Immature natural killer cell (primary cell): ENCODE measurements around the gene PNLIPRP1. TPM values are rescaled to one million over a fixed set of nuclear protein-coding genes. Genes with fewer than 3 reads are reported as not detected.

ENCODE experiments used
- DNase-seq, 3 donors: peaks; one replicate each; pipeline ENCODE4 v3.0.0; 2022; ENCODE audit warnings: mixed read lengths in 1 of 3
- H3K27ac Mint-ChIP-seq, 6 donors: one replicate each; pipeline ENCODE4 v1.8.0; 2020; ENCODE audit warnings: mixed read lengths in 6 of 6, mild to moderate bottlenecking in 5 of 6, inconsistent platforms in 4 of 6, moderate library complexity in 3 of 6
- H3K27me3 Mint-ChIP-seq, 3 donors: one replicate each; pipeline ENCODE4 v1.8.0; 2020 to 2021; ENCODE audit warnings: low read depth in 3 of 3, mild to moderate bottlenecking in 3 of 3, mixed read lengths in 3 of 3, moderate library complexity in 3 of 3, inconsistent platforms in 1 of 3
- H3K36me3 Mint-ChIP-seq, 3 donors: one replicate each; pipeline ENCODE4 v1.8.0; 2020; ENCODE audit warnings: mixed read lengths in 3 of 3, inconsistent platforms in 2 of 3, mild to moderate bottlenecking in 2 of 3
- H3K4me1 Mint-ChIP-seq, 2 donors: one replicate each; pipeline ENCODE4 v1.8.0; 2020; ENCODE audit warnings: inconsistent platforms in 2 of 2, mild to moderate bottlenecking in 2 of 2, mixed read lengths in 2 of 2, moderate library complexity in 1 of 2
- H3K4me3 Mint-ChIP-seq, 5 donors: one replicate each; pipeline ENCODE4 v1.8.0; 2020; ENCODE audit warnings: mild to moderate bottlenecking in 5 of 5, mixed read lengths in 5 of 5, inconsistent platforms in 3 of 5, moderate library complexity in 3 of 5
- H3K9me3 Mint-ChIP-seq, 6 donors: one replicate each; pipeline ENCODE4 v1.8.0; 2020; ENCODE audit warnings: mild to moderate bottlenecking in 6 of 6, mixed read lengths in 6 of 6, inconsistent platforms in 4 of 6, moderate library complexity in 3 of 6
- polyA plus RNA-seq, 3 donors: library from polyadenylated mRNA; unstranded; fragments of 300-500 nt; fragmentation: Illumina TruSeq; gene quantifications; one replicate each; pipeline ENCODE4 v1.2.3, GENCODE V29; 2021

The PNLIPRP1 gene
- polyA plus RNA-seq: not detected

- H3K27ac Mint-ChIP-seq: no peak within 1 kb of the TSS
- no peaks in the 10 kb centered on the region for H3K4me1 Mint-ChIP-seq
- H3K36me3 Mint-ChIP-seq: no peaks in the 10 kb centered on the region
- no peak for DNase-seq
- peaks cover 0 to 1% (median 0%) of the 10 kb centered on the region in 6 donors for H3K9me3 Mint-ChIP-seq
- no peaks in the 10 kb centered on the region for H3K27me3 Mint-ChIP-seq
- H3K4me3 Mint-ChIP-seq: no peak within 1 kb of the TSS
These were observed at the start of gene PNLIPRP1 for GRCh38 chr10:116590590-116591444. Gene PNLIPRP1, plus strand, starts transcription at chr10:116590959. Its CDS starts 171 bp downstream, at chr10:116591130.

- Mint-ChIP-seq H3K27me3 (no peaks in the 10 kb centered on the region), H3K9me3 (peaks cover 0 to 24% (median 4%) of the 10 kb centered on the region in 6 donors), H3K27ac (no peak overlapping the region), H3K36me3 (peaks cover 0 to 7% (median 0%) of the 10 kb centered on the region in 3 donors), H3K4me3 (no peak overlapping the region), H3K4me1 (no peaks in the 10 kb centered on the region)
- no peak for DNase-seq
These were observed 48.6 kb upstream of the PNLIPRP1 start for GRCh38 chr10:116542007-116542677.

- no peaks in the 10 kb centered on the region for H3K27me3 Mint-ChIP-seq
- no peak overlapping the region for H3K4me3 Mint-ChIP-seq
- no peak overlapping the region for H3K27ac Mint-ChIP-seq
- H3K36me3 Mint-ChIP-seq: peaks cover 0 to 3% (median 0%) of the 10 kb centered on the region in 3 donors
- H3K4me1 Mint-ChIP-seq: no peaks in the 10 kb centered on the region
- peaks cover 0 to 18% (median 4%) of the 10 kb centered on the region in 6 donors for H3K9me3 Mint-ChIP-seq
- DNase-seq: no peak
These were observed 45.6 kb upstream of the PNLIPRP1 start for GRCh38 chr10:116545122-116545521.

- no peak within 1 kb of the TSS for H3K27ac Mint-ChIP-seq
- DNase-seq: no peak
- peaks cover 0 to 3% (median 0%) of the 10 kb centered on the region in 3 donors for H3K36me3 Mint-ChIP-seq
- H3K27me3 Mint-ChIP-seq: no peaks in the 10 kb centered on the region
- H3K4me3 Mint-ChIP-seq: no peak within 1 kb of the TSS
- no peaks in the 10 kb centered on the region for H3K4me1 Mint-ChIP-seq
- peaks cover 0 to 18% (median 3%) of the 10 kb centered on the region in 6 donors for H3K9me3 Mint-ChIP-seq
These were observed 45.0 kb upstream of the PNLIPRP1 start, which contains the start of gene PNLIP for GRCh38 chr10:116545756-116546155. Gene PNLIP, plus strand, starts transcription at chr10:116545931. Its CDS starts 162 bp downstream, at chr10:116546093.

- Mint-ChIP-seq H3K4me1 (no peaks in the 10 kb centered on the region), H3K27ac (no peak overlapping the region), H3K4me3 (no peak overlapping the region), H3K27me3 (no peaks in the 10 kb centered on the region), H3K9me3 (peaks cover 0 to 13% (median 3%) of the 10 kb centered on the region in 6 donors), H3K36me3 (peaks cover 0 to 3% (median 0%) of the 10 kb centered on the region in 3 donors)
- DNase-seq: no peak
These were observed 42.5 kb upstream of the PNLIPRP1 start for GRCh38 chr10:116548301-116548700.

GRCh38 chr10:116553378-116553980 is 37.3 kb upstream of the PNLIPRP1 start:
- no peak overlapping the region for H3K27ac Mint-ChIP-seq
- no peaks in the 10 kb centered on the region for H3K4me1 Mint-ChIP-seq

GRCh38 chr10:116554628-116555027 is 36.1 kb upstream of the PNLIPRP1 start:
- peaks cover 0 to 2% (median 0%) of the 10 kb centered on the region in 3 donors for H3K27me3 Mint-ChIP-seq
- H3K9me3 Mint-ChIP-seq: peaks cover 0 to 2% (median 0%) of the 10 kb centered on the region in 6 donors
- no peaks in the 10 kb centered on the region for H3K36me3 Mint-ChIP-seq
- no peaks in the 10 kb centered on the region for H3K4me1 Mint-ChIP-seq
- H3K27ac Mint-ChIP-seq: no peak overlapping the region
- H3K4me3 Mint-ChIP-seq: no peak overlapping the region
- no peak for DNase-seq

More at GRCh38 chr10:116553378-116553980, 37.3 kb upstream of the PNLIPRP1 start:
- Mint-ChIP-seq H3K27me3 (no peaks in the 10 kb centered on the region), H3K36me3 (no peaks in the 10 kb centered on the region), H3K9me3 (peaks cover 0 to 2% (median 0%) of the 10 kb centered on the region in 6 donors), H3K4me3 (no peak overlapping the region)
- DNase-seq: no peak

- no peak overlapping the region for H3K27ac Mint-ChIP-seq
- no peak for DNase-seq
- no peak overlapping the region for H3K4me3 Mint-ChIP-seq
- H3K27me3 Mint-ChIP-seq: peaks cover 0 to 2% (median 2%) of the 10 kb centered on the region in 3 donors
- H3K4me1 Mint-ChIP-seq: no peaks in the 10 kb centered on the region
- peaks cover 0 to 2% (median 0%) of the 10 kb centered on the region in 6 donors for H3K9me3 Mint-ChIP-seq
- H3K36me3 Mint-ChIP-seq: no peaks in the 10 kb centered on the region
These were observed 34.9 kb upstream of the PNLIPRP1 start for GRCh38 chr10:116555880-116556279.

GRCh38 chr10:116557305-116557880 is 33.4 kb upstream of the PNLIPRP1 start:
- Mint-ChIP-seq H3K27ac (no peak overlapping the region), H3K36me3 (no peaks in the 10 kb centered on the region), H3K9me3 (peaks cover 0 to 2% (median 0%) of the 10 kb centered on the region in 6 donors), H3K27me3 (peaks cover 0 to 3% (median 2%) of the 10 kb centered on the region in 3 donors), H3K4me1 (no peaks in the 10 kb centered on the region), H3K4me3 (no peak overlapping the region)
- DNase-seq: no peak

GRCh38 chr10:116565534-116565933 is 25.2 kb upstream of the PNLIPRP1 start:
- H3K27ac Mint-ChIP-seq: no peak overlapping the region
- H3K9me3 Mint-ChIP-seq: peaks cover 0 to 14% (median 4%) of the 10 kb centered on the region in 6 donors
- peaks cover 0 to 1% (median 1%) of the 10 kb centered on the region in 3 donors for H3K27me3 Mint-ChIP-seq
- DNase-seq: no peak
- H3K4me1 Mint-ChIP-seq: no peaks in the 10 kb centered on the region
- no peaks in the 10 kb centered on the region for H3K36me3 Mint-ChIP-seq
- no peak overlapping the region for H3K4me3 Mint-ChIP-seq

- H3K36me3 Mint-ChIP-seq: no peaks in the 10 kb centered on the region
- no peak overlapping the region for H3K4me3 Mint-ChIP-seq
- H3K27ac Mint-ChIP-seq: no peak overlapping the region
- peaks cover 0 to 14% (median 5%) of the 10 kb centered on the region in 6 donors for H3K9me3 Mint-ChIP-seq
- H3K4me1 Mint-ChIP-seq: no peaks in the 10 kb centered on the region
- H3K27me3 Mint-ChIP-seq: peaks cover 0 to 1% (median 1%) of the 10 kb centered on the region in 3 donors
- no peak for DNase-seq
These were observed 23.8 kb upstream of the PNLIPRP1 start for GRCh38 chr10:116566932-116567331.

GRCh38 chr10:116567335-116567734 is 23.4 kb upstream of the PNLIPRP1 start:
- H3K27ac Mint-ChIP-seq: no peak overlapping the region
- H3K4me3 Mint-ChIP-seq: no peak overlapping the region
- peaks cover 0 to 14% (median 5%) of the 10 kb centered on the region in 6 donors for H3K9me3 Mint-ChIP-seq
- no peak for DNase-seq
- H3K27me3 Mint-ChIP-seq: peaks cover 0 to 1% (median 1%) of the 10 kb centered on the region in 3 donors
- no peaks in the 10 kb centered on the region for H3K36me3 Mint-ChIP-seq
- H3K4me1 Mint-ChIP-seq: no peaks in the 10 kb centered on the region

GRCh38 chr10:116574797-116575196 is 16.0 kb upstream of the PNLIPRP1 start:
- H3K4me1 Mint-ChIP-seq: no peaks in the 10 kb centered on the region
- H3K27ac Mint-ChIP-seq: no peak overlapping the region
- H3K27me3 Mint-ChIP-seq: peaks cover 0 to 3% (median 2%) of the 10 kb centered on the region in 3 donors
- peaks cover 0 to 14% (median 6%) of the 10 kb centered on the region in 6 donors for H3K9me3 Mint-ChIP-seq
- no peaks in the 10 kb centered on the region for H3K36me3 Mint-ChIP-seq
- DNase-seq: no peak
- H3K4me3 Mint-ChIP-seq: no peak overlapping the region
